Stimulated activated CD4-positive, alpha-beta T cell treated with anti-CD3 and anti-CD28 coated beads, TNF-alpha, amount 100 ng/mL, for 1 hour (primary cell): ENCODE data around the gene MFN2.
"Not testable (repeated sequence)": the region's sequence is repeated elsewhere in the genome, so short reads cannot be mapped to it uniquely, and the experiment has no call there.

ENCODE experiments used
- DNase-seq, 3 donors: peaks; one replicate each; pipeline ENCODE4 v3.0.0-alpha.2; 2020; ENCODE audit warnings: low read depth in 3 of 3, low spot score in 1 of 3

Gene MFN2

DNA sequence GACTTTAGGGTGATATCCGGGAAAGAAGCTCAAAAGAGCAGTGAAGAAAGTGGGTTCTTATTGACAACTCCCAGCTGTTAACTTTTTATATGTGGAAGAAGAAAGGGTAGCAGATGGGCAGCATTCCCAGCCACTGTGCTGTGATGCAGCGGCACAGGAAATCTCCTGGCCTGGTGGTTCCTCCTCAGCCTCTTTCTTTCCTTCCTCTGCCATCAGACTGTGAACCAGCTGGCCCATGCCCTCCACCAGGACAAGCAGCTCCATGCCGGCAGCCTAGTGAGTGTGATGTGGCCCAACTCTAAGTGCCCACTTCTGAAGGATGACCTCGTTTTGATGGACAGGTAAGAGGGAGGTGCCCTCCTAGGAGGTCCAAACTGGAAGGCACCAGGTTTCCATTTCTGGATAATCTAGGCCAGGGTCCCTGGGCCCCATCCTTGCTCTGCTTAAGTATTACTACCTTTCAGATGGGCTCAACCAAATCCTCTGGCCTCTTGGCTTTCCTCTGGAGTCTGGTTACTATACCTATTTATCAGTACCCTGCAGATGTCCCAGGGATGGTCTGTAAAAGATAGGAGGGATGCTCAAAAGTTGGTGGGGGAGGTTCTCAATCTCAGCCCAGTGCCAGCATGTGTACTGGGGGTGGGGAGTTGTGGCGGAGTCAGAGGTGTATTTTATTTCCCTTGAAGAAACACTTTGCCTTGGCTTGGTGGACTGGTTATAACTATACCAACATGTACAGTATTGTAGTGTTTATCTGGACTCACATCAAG is 17.0 kb downstream of the MFN2 start:
- no peak for DNase-seq

DNA sequence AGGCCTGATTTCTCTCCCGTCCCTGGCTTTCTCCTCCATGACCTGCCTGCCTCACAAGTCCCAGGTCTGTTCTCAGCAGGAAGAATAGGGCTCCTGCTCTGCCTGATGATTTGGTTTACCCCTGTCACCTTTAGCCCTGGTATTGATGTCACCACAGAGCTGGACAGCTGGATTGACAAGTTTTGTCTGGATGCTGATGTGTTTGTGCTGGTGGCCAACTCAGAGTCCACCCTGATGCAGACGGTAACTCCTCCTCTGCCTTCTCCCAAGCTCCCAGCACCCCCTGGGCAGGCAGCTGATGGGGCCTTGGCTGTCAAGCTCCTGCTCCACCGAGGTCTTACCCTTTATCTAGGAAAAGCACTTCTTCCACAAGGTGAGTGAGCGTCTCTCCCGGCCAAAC is 18.4 kb downstream of the MFN2 start:
- DNase-seq: no peak

DNA sequence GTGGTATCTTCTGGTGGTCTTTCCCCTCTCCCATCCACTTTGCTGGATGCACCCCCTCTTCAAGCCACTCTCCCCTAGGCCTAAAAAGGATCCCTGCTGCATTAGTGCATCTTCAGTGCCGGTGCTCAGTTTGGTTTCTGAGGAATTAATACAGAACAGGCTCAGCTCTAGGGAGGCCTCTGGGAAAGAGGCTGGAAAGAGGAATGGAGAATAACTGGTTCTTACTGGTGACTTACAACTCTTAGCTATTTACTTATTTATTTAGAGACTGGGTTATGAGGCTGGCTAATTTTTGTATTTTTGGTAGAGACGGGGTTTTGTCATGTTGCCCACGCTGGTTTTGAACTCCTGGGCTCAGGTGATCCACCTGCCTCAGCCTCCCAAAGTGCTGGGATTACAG is 19.0 kb downstream of the MFN2 start:
- DNase-seq: no peak

DNA sequence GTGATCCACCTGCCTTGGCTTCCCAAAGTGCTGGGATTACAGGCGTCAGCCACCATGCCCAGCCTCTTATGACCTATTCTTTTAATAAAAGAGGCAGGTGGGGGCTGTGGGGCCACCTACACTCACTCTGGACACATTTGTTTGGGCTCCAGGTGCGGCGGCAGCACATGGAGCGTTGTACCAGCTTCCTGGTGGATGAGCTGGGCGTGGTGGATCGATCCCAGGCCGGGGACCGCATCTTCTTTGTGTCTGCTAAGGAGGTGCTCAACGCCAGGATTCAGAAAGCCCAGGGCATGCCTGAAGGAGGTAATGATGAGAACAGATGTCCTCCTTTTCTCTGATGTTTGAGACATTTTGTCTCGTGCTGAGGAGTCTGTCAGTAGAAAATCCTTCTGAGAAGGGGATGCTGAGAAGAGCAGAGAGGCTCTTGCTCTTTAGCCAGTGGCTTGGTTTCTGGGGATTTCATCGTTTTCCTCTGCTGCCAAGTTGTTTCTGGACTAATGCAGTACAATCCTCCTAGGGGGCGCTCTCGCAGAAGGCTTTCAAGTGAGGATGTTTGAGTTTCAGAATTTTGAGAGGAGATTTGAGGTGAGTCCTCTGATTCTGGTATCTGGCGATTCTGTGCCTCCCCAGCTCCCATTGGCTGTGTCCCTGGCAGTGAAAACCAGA is 21.1 kb downstream of the MFN2 start:
- DNase-seq: peak in 1 of 3 donors; percentile 26

DNA sequence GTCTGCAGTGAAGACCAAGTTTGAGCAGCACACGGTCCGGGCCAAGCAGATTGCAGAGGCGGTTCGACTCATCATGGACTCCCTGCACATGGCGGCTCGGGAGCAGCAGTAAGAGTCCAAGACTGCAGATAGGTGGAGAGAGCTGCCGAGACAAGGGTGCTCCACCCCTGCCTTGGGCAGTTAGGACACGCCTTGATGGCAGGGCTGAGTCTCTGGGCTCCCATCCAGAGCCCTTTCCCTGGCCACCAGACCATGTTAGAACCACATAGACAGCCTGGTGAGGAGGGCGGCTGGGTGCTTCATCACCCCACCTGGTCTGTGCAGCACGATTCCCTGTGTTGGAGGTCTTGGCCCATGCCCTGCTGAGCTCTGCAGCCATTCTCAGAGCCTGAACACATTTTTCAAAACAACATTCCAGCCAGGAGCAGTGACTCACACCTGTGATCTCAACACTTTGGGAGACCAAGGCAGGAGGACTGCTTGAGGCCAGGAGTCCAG is 21.8 kb downstream of the MFN2 start:
- no peak for DNase-seq

DNA sequence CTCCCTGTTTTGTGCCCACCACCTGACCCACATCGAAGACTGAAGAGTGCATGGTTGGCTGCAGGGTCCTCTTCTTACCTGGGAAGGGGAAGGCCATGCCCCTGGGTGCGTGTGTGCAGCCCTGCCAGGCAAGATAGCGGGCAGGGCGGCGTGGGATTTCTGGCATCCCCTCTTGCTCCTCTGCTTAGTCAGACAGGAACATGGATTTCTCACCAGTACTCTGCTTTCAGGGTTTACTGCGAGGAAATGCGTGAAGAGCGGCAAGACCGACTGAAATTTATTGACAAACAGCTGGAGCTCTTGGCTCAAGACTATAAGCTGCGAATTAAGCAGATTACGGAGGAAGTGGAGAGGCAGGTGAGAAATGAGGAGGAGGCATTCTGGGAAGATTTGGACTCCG is 23.5 kb downstream of the MFN2 start:
- no peak for DNase-seq

DNA sequence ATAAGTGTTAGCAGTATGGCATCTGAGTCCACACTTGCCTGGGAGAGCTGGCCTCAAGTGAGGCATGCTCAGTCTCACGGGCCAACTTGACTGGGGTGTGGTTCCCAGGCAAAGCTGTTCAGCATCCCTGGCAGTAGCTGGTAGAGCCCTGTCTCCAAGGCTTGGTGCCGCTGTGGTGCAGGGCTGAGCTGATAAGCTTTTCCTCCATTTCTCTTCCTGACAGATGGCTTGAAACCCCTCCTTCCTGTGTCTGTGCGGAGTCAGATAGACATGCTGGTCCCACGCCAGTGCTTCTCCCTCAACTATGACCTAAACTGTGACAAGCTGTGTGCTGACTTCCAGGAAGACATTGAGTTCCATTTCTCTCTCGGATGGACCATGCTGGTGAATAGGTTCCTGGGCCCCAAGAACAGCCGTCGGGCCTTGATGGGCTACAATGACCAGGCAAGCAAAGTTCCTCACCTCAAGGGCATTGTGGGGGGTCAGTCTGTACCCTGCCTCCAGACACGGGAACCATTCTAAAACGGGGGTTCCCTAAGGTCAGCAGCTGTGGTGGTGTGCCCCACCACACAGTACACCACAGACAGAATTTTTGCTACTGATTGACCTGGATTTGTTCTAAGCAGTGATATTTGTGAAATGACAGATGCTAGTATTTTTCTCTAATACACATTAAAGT is 25.4 kb downstream of the MFN2 start:
- DNase-seq: no peak

DNA sequence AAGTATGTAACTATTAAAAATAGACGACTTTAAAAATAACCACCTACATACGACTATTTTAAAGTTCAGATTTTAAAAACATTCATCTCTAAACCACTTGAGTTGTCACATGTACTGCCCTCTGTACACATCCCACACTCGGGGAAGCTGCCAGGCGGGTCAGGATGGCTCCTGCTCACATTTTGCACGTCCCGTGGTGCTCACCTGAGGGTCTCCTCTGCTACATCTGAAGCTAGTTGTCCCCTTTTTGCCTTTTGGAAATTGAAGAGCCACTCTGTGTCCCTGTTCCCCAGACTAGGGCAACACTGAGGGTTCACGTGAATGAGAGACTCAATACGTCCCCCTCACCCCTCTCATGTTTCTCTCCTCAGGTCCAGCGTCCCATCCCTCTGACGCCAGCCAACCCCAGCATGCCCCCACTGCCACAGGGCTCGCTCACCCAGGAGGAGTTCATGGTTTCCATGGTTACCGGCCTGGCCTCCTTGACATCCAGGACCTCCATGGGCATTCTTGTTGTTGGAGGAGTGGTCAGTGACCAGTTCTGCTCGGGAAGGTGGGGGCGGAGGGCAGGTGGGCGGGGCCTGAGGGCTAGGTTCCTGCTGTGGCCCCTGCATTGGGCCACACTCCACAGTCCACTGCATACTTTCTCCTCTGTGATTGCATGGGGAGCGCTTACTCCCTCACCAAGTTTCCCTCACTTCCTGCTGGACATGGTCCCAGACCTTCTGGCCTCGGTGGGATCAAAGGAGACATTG is 26.1 kb downstream of the MFN2 start:
- no peak for DNase-seq

DNA sequence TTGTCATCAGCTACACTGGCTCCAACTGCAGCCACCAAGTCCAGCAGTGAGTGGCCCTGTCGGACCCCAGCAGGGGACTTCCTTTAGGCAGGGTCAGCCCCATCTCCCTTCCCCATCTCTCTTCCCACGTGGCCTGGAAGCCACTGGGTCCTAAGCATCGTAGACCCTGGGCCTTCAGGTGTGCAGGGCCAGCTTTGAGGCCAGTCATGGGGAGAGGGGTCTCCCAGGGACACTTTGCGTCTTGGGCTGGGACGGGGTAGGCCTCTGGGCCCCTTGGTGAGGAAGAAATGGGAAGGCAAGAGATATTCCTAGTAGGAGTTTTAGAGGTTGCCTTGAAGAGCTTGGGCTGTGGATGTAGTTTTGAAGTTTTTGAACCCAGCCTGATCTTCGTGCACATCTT is 27.0 kb downstream of the MFN2 start:
- no peak for DNase-seq

DNA sequence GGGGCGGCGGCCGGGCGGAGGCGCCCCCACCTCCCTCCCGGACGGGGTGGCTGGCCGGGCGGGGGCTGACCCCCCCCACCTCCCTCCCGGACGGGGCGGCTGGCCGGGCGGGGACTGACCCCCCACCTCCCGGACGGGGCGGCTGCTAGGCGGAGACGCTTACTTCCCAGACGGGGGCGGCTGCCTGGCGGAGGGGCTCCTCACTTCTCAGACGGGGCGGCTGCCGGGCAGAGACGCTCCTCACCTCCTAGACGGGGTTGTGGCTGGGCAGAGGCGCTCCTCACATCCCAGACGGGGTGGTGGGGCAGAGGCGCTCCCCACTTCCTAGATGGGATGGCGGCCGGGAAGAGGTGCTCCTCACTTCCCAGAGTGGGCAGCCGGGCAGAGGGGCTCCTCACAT is 28.1 kb downstream of the MFN2 start:
- DNase-seq: not testable (repeated sequence)

DNA sequence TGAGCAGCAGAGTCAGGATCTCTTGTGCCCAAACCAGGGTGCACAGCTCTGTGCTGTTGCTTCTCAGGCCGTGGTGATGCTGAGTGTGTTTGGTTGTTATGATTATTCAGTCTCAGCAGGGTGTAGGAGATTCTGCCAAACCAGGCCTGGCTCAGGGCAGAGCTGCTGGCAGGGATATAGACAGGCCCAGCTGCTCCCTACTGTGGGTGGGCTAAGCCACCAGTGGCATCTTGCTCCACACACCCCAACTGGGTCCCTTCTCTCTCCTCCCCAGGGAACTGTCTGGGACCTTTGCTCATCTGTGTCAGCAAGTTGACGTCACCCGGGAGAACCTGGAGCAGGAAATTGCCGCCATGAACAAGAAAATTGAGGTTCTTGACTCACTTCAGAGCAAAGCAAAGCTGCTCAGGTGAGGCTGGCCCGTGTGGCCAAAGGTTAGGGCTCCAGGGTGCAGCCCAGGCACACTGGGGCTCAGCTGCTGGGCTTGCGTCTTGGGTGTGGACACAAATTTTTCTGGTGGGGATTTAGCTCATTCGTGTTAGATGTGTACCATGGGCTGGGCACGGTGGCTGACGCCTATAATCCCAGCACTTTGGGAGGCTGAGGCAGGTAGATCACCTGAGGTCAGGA is 29.2 kb downstream of the MFN2 start:
- no peak for DNase-seq

DNA sequence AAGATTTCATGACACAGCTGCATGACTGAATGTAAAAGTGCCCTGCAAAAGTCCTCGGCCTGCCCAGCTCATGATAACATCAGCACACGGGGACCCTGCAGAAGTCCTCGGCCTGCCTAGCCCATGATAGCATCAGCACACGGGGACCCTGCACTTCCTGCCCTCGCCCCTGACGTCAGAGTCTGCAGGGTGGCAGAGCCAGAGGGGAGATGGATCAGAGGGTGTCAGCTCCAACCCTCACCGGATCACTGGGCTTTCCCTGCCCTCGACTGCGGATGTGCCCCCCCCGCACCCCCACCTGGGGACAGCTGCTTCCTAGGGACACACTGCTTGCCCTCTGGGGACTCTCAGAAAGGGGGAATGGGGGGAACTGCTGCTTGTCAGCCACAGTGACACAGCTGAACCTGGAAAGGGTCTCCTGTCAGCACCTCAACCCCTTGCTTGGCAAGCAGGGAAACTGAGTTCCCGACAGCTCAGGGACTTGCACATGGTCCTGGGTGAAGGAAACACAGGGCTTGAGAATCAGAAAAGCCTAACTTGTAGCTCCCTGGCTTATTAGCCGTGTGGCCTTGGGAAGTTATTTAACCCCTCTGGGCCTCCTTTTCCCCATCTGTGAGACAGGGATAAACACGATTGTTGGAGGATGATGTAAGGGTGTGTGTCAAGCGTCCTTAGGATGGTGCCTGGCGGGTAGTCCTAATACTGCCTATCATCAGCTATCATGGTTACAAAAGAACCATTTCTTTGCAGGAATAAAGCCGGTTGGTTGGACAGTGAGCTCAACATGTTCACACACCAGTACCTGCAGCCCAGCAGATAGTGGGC is 30.7 kb downstream of the MFN2 start:
- no peak for DNase-seq

DNA sequence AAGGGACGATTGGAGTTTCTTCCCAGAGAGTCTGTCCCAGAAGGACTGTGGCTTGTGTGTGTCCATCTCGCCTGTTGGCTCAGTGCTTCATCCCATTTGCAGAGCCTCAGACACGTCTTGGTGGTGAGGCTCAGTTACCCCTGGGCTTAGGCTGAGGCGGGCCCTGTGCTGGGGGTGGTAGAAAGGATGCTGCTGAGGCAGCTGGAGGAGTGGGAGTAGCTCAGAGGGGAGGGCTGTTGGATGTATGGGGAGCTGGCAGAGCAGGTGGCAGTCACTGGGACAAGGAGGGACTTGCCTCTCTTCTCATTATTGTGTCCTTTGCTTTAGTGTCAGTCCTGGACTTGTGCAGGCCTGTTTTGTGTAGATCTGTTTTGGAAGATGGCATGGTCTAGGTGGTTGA is 31.8 kb downstream of the MFN2 start:
- no peak for DNase-seq

DNA sequence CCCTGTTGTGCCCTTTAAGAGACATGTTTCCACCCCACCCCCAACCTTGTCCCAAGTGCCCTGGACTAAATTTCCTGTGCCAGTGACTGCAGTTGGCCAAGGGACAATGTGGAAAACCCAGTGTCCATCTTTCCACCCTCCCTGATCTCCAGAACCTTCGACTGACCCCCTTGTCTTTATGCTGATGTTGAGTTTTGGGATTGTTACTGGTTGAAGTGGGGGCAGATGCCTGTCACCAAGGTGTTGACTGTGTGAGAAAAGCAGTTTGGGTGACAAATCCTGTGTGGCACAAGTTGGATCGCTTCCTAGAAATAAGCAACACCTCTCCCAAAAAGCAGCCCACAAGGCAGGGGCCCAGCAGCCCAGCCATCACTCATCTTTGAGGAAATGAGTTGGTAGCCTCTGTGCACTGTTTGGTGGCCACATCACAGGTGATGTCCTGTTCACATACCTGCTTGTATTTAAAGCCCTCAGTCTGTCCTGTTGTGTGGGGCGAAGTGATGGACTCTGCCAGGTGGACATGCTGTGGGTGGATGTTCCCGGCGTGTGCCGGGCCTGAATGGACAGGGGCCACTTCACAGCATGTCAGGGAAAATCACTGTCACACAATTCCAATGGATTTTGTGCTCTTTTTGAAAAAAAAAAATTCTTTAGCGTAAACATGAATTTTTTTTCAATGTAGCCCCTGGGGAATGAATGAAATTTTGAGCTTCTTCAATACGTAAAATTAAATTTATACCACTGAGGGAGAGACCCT is 32.5 kb downstream of the MFN2 start:
- no peak for DNase-seq

DNA sequence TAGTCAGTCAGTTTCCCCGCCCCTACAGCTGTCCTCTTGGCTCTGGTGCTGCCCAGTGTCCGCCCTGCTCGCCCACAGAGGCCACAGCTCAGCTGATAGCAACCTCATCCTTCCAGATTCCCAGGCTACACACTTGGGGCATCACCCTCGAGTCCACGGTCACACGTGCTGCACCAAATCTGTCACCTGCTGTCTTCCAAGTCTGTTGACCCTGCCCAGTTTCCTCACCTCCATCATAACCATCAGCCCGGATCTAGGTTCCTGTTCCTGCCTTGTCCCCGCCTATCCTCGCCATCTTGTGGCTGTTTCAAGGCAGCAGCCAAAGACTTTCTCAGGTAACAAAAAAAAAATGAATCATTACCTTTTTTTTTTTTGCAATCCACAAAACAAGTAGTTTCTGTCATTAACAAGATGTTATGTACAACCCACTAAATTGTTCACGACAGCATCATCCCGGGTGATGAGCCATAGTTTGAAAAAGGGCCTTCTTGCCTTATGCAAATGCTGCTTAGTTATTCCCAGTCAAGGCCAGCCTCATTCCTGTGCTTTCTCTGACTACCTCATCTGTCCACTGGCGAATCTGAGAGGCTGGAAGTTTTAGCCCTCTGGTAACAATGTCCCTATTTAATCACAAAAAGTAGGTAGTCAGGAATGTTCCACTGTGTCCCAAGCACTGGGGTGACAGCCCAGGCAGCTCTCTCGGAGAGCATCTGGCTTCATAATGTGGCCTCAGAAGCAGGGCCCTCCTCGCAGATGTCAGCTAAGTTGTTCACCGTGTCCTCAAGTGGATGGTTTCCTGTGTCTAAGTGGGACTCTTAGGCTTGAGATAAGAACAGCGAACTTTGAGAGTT is 34.1 kb downstream of the MFN2 start:
- DNase-seq: no peak

DNA sequence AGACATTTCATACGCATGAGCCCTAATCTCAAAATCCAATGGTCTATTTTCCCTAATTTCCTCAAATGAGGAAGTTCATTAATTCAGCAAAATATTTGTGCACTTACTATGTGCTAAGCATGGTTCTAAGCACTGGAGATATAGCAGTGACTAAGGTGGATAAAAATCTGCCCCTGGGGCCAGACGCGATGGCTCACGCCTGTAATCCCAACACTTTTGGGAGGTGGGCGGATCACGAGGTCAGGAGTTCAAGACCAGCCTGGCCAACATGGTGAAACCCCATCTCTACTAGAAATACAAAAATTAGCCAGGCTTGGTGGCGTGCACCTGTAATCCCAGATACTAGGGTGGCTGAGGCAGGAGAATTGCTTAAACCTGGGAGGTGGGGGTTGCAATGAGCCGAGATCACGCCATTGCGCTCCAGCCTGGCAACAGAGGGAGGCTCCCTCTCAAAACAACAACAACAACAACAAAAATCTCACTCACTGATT is 34.8 kb downstream of the MFN2 start:
- DNase-seq: no peak

DNA sequence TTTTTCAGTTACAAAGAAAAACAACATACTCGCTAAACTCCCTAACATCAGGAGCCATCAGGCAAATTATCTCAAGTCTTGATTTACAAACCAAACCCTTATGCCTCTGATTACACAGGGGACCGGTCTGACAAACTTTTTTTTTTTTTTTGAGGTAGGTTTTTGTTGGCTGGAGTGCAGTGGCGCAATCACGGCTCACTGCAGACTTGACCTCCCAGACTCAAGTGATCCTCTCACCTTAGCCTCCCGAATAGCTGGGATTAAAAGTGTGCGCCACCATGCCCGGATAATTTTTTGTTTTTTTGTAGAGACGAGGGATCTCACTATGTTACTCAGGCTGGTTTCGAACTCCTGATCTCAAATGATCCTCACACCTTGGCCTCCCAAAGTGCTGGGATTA is 35.3 kb downstream of the MFN2 start:
- no peak for DNase-seq

DNA sequence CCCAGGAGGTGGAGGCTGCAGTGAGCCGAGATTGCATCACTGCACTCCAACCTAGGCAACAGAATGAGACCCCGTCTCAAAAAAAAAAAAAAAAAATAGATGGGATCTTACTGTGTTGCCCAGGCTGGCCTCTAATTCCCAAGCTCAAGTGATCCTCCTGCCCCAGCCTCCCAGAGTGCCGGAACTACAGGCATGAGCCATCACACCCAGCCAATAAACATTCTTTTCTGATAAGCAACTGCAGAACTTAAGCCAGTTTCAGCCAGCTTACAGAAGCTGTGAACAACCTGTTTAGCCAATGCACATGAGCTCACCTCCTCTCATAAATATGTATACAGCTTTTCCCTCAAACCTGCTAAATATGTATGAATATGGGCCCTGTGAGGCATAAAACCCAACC is 35.9 kb downstream of the MFN2 start:
- DNase-seq: no peak
